CD4-positive, alpha-beta T cell treated with Interferon gamma for 1 hour (primary cell): Measurements from ENCODE around the gene DHX35.
"Not testable (repeated sequence)": the region's sequence is repeated elsewhere in the genome, so short reads cannot be mapped to it uniquely, and the experiment has no call there.

Experiments
- DNase-seq: peaks from one replicate; pipeline ENCODE4 v3.0.0-alpha.2; 2020

The DHX35 gene

GRCh38 chr20:38941726-38942389, 20.3 kb upstream of the DHX35 start:
- no peak for DNase-seq

GRCh38 chr20:38945012-38945411, 17.1 kb upstream of the DHX35 start:
- no peak for DNase-seq

- DNase-seq = no peak
These were observed 15.3 kb upstream of the DHX35 start for GRCh38 chr20:38946836-38947235.

GRCh38 chr20:38947931-38948362, 14.2 kb upstream of the DHX35 start:
- DNase-seq = no peak

GRCh38 chr20:38950254-38950653, 11.9 kb upstream of the DHX35 start:
- DNase-seq = no peak

- DNase-seq = no peak
These were observed 10.5 kb upstream of the DHX35 start for GRCh38 chr20:38951611-38952010.

GRCh38 chr20:38952153-38952552, 10.0 kb upstream of the DHX35 start:
- no peak for DNase-seq

GRCh38 chr20:38953630-38954340, 8.4 kb upstream of the DHX35 start:
- no peak for DNase-seq

GRCh38 chr20:38957235-38957876, 4.8 kb upstream of the DHX35 start:
- no peak for DNase-seq

- DNase-seq = no peak
These were observed 4.1 kb upstream of the DHX35 start for GRCh38 chr20:38957915-38958485.

GRCh38 chr20:38960187-38960687, 1.9 kb upstream of the DHX35 start:
- not testable (repeated sequence) for DNase-seq

GRCh38 chr20:38961530-38962043, 557 bp upstream of the DHX35 start:
- no peak for DNase-seq

GRCh38 chr20:38962928-38963401, 821 bp downstream of the DHX35 start:
- no peak for DNase-seq

GRCh38 chr20:38963745-38964144, 1.6 kb downstream of the DHX35 start:
- DNase-seq = no peak

- no peak for DNase-seq
These were observed 3.1 kb downstream of the DHX35 start for GRCh38 chr20:38965264-38965663.

- no peak for DNase-seq
These were observed 5.9 kb downstream of the DHX35 start for GRCh38 chr20:38968090-38968489.

- no peak for DNase-seq
These were observed 7.6 kb downstream of the DHX35 start for GRCh38 chr20:38969708-38970107.

- DNase-seq = no peak
These were observed 8.2 kb downstream of the DHX35 start for GRCh38 chr20:38970302-38970701.

- no peak for DNase-seq
These were observed 11.0 kb downstream of the DHX35 start for GRCh38 chr20:38973107-38973506.

- DNase-seq = no peak
These were observed 11.5 kb downstream of the DHX35 start for GRCh38 chr20:38973645-38974044.

GRCh38 chr20:38975539-38976120, 13.5 kb downstream of the DHX35 start:
- DNase-seq = no peak

GRCh38 chr20:38979434-38979833, 17.3 kb downstream of the DHX35 start:
- DNase-seq = no peak

- DNase-seq = no peak
These were observed 17.7 kb downstream of the DHX35 start for GRCh38 chr20:38979842-38980241.
